ENCODE data around the gene OSBPL8. TPM values are rescaled to one million over a fixed set of nuclear protein-coding genes. Genes with fewer than 3 reads are reported as not detected.

The OSBPL8 gene
- total and polyA plus RNA-seq, 12 donors: 3.7 to 154 (median 45.1) TPM

DNA sequence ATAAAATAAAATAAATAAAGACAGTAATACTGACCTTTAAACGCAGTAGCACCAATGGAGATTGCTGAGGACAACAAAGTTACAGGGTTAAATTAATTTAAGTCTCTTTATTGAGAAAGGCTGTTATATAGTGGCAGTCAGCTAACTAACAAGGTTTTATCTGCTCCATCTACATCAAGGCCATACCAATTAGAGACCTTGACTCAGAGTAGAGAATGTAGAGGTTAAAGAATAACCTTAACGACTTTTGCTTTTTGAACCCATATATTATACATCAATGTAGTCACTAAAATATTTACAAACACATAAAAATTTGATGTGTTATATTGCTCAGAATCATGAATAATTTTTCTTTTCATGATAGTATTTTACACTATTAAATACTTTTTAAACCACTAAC lies 21.6 kb downstream of the OSBPL8 start:
- 59 to 78% (median 65%) methylated on average over 2 of the region's 2 CpGs for WGBS, 4 donors
- no peak for TF ChIP-seq POLR2A (IDR thresholded peaks at IDR 0.05)
- TF ChIP-seq, protein P1, sequence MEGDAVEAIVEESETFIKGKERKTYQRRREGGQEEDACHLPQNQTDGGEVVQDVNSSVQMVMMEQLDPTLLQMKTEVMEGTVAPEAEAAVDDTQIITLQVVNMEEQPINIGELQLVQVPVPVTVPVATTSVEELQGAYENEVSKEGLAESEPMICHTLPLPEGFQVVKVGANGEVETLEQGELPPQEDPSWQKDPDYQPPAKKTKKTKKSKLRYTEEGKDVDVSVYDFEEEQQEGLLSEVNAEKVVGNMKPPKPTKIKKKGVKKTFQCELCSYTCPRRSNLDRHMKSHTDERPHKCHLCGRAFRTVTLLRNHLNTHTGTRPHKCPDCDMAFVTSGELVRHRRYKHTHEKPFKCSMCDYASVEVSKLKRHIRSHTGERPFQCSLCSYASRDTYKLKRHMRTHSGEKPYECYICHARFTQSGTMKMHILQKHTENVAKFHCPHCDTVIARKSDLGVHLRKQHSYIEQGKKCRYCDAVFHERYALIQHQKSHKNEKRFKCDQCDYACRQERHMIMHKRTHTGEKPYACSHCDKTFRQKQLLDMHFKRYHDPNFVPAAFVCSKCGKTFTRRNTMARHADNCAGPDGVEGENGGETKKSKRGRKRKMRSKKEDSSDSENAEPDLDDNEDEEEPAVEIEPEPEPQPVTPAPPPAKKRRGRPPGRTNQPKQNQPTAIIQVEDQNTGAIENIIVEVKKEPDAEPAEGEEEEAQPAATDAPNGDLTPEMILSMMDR (IDR thresholded peaks at IDR 0.05): no peak

GRCh38 chr12:76536546-76536945 lies 23.0 kb downstream of the OSBPL8 start:
- TF ChIP-seq, protein P1 (IDR thresholded peaks at IDR 0.05): no peak
- TF ChIP-seq POLR2A (IDR thresholded peaks at IDR 0.05): no peak
- WGBS, 4 donors: 92 to 96% (median 94%) methylated on average over 5 of the region's 5 CpGs

More for the DNA sequence above, 21.6 kb downstream of the OSBPL8 start:
- H3K9me3 ChIP-seq (replicated peaks in 1 of 3): peaks cover 0 to 8% (median 0%) of the 10 kb centered on the region in 3 donors
- no peak for DNase-seq
- H3K4me3 ChIP-seq: no peak overlapping the region
- H3K4me1 ChIP-seq (replicated peaks in 1 of 2): peaks cover 0 to 31% of the 10 kb centered on the region in 2 donors
- H3K36me3 ChIP-seq (replicated peaks in 1 of 2): no peaks in the 10 kb centered on the region
- no peaks in the 10 kb centered on the region for H3K27me3 ChIP-seq
- H3K27ac ChIP-seq: no peak overlapping the region
- intact Hi-C loops (cut with DNase I): no loop called here

GRCh38 chr12:76535170-76535569 lies 24.4 kb downstream of the OSBPL8 start:
- DNase-seq: no peak
- WGBS, 4 donors: 91 to 96% (median 94%) methylated on average over 2 of the region's 2 CpGs
- Histone ChIP-seq H3K4me3 (no peak overlapping the region), H3K9me3 (replicated peaks in 1 of 3) (peaks cover 0 to 8% (median 0%) of the 10 kb centered on the region in 3 donors), H3K27me3 (no peaks in the 10 kb centered on the region), H3K36me3 (replicated peaks in 1 of 2) (no peaks in the 10 kb centered on the region), H3K4me1 (replicated peaks in 1 of 2) (peaks cover 0 to 31% of the 10 kb centered on the region in 2 donors), H3K27ac (no peak overlapping the region)
- intact Hi-C loops (cut with DNase I): no loop called here
- no peak for TF ChIP-seq POLR2A (IDR thresholded peaks at IDR 0.05)
- TF ChIP-seq, protein P1 (IDR thresholded peaks at IDR 0.05): no peak

More at GRCh38 chr12:76536546-76536945, 23.0 kb downstream of the OSBPL8 start:
- H3K36me3 ChIP-seq (replicated peaks in 1 of 2): no peaks in the 10 kb centered on the region
- no peak overlapping the region for H3K27ac ChIP-seq
- intact Hi-C loops (cut with DNase I): no loop called here
- no peak overlapping the region for H3K4me3 ChIP-seq
- peaks cover 0 to 8% (median 0%) of the 10 kb centered on the region in 3 donors for H3K9me3 ChIP-seq (replicated peaks in 1 of 3)
- H3K27me3 ChIP-seq: no peaks in the 10 kb centered on the region
- no peak for DNase-seq
- H3K4me1 ChIP-seq (replicated peaks in 1 of 2): peaks cover 0 to 31% of the 10 kb centered on the region in 2 donors

DNA sequence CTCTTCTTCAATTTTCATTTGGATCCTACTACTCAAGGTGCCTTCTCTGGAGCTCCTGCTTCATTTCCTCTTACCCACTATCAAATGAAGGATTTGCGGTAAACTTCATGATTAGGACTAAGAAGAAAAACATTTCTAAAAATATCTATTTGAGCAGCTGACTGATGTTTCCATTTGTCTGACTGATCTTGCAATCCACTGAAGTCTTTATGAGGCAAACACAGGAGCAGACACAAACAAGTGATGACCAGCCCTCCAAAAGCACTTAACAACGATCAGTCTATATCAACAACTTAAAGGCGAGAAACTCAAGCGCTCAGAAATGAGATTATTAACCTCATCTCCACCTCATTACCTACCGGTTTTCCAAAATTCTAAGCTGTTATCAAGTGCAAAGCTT lies 26.2 kb downstream of the OSBPL8 start:
- intact Hi-C loops (cut with DNase I): no loop called here
- Histone ChIP-seq H3K36me3 (replicated peaks in 1 of 2) (no peaks in the 10 kb centered on the region), H3K27me3 (no peaks in the 10 kb centered on the region), H3K9me3 (replicated peaks in 1 of 3) (peaks cover 0 to 8% (median 0%) of the 10 kb centered on the region in 3 donors), H3K4me3 (no peak overlapping the region), H3K4me1 (replicated peaks in 1 of 2) (peaks cover 0 to 34% of the 10 kb centered on the region in 2 donors), H3K27ac (no peak overlapping the region)
- 83 to 92% (median 91%) methylated on average over 5 of the region's 5 CpGs for whole genome bisulfite sequencing, 4 donors
- TF ChIP-seq POLR2A (IDR thresholded peaks at IDR 0.05): no peak
- TF ChIP-seq, protein P1 (IDR thresholded peaks at IDR 0.05): no peak
- no peak for DNase-seq

Data from adrenal gland (tissue), 12 donors.